Lower leg skin (tissue), 4 donors: ENCODE results near the gene ST8SIA2. TPM values are rescaled to one million over a fixed set of nuclear protein-coding genes. Genes with fewer than 3 reads are reported as not detected.
"Not testable (repeated sequence)": the region's sequence is repeated elsewhere in the genome, so short reads cannot be mapped to it uniquely, and the experiment has no call there.

Experiments used
- DNase-seq, 2 donors: peaks; one replicate each; pipeline ENCODE4 v3.0.0-alpha.2; 2019; ENCODE audit warnings: low spot score in 2 of 2
- H3K4me3 ChIP-seq: fragments of 200-600 bp; sonication (generic); 2 replicates; pipeline ENCODE4 v1.5.1; 2017; ENCODE audit warnings: mild to moderate bottlenecking, low read depth; ENCODE audit not compliant: poor library complexity, severe bottlenecking
- CTCF ChIP-seq, 3 donors: fragments of 450-650 bp; IDR thresholded peaks; one replicate each; pipeline ENCODE4 v1.5.1; 2016; ENCODE audit warnings: antibody characterized with exemption in 3 of 3, mild to moderate bottlenecking in 3 of 3, moderate library complexity in 2 of 3
- POLR2A ChIP-seq, 2 donors: fragments of 450-650 bp; IDR thresholded peaks; one replicate each; pipeline ENCODE4 v1.6.1; 2016 to 2017; ENCODE audit warnings: antibody characterized with exemption in 2 of 2, mild to moderate bottlenecking in 1 of 2, moderate library complexity in 1 of 2
- WGBS, 2 donors: methylation state at CpG; one replicate each; pipeline ENCODE4 v1.1.5; 2018; 5-methylcytosine and 5-hydroxymethylcytosine counted together
- intact Hi-C: fragments of 100-400 bp; cut with DNase I; formaldehyde crosslinking; loops from one replicate; pipeline ENCODE4 v1.15.0; 2023; ENCODE audit warnings: low total_unique reads
- total RNA-seq, 4 donors: library from RNA; depleted of rRNA; stranded (reverse); fragments of >200 nt; gene quantifications; one replicate each; pipeline ENCODE4 v1.1.0, GENCODE V29; 2016

ST8SIA2 gene
- total RNA-seq, 4 donors from 2014 or later: 0.06 TPM; not detected in 3

GRCh38 chr15:92468991-92469390 lies 75.3 kb downstream of the ST8SIA2 start:
- TF ChIP-seq CTCF (IDR thresholded peaks at IDR 0.05) (no peak), POLR2A (IDR thresholded peaks at IDR 0.05) (no peak)
- H3K4me3 ChIP-seq: no peak overlapping the region
- intact Hi-C loops: no loop called here
- no peak for DNase-seq
- WGBS, 2 donors: 76 to 82% methylated on average over 3 of the region's 3 CpGs

GRCh38 chr15:92471288-92471687 lies 77.6 kb downstream of the ST8SIA2 start:
- TF ChIP-seq POLR2A (IDR thresholded peaks at IDR 0.05) (no peak), CTCF (IDR thresholded peaks at IDR 0.05) (no peak)
- DNase-seq: no peak
- intact Hi-C loops: no loop called here
- H3K4me3 ChIP-seq: no peak overlapping the region

- H3K4me3 ChIP-seq: no peak overlapping the region
- TF ChIP-seq CTCF (IDR thresholded peaks at IDR 0.05): no peak
- no peak for TF ChIP-seq POLR2A (IDR thresholded peaks at IDR 0.05)
- peak in 1 of 2 donors; percentile 70 for DNase-seq
- 78 to 79% methylated on average over 12 of the region's 12 CpGs for WGBS, 2 donors
- intact Hi-C loops: no loop called here
Observed at GRCh38 chr15:92473756-92474155, 80.1 kb downstream of the ST8SIA2 start.

GRCh38 chr15:92479730-92480129 lies 86.0 kb downstream of the ST8SIA2 start:
- DNase-seq, H3K4me3 ChIP-seq, intact Hi-C loops: not testable (repeated sequence)
- 83% methylated on average over 2 of the region's 2 CpGs for WGBS, 2 donors

GRCh38 chr15:92480361-92480760 lies 86.7 kb downstream of the ST8SIA2 start:
- WGBS, 2 donors: 67 to 70% methylated on average over 4 of the region's 4 CpGs
- TF ChIP-seq POLR2A (IDR thresholded peaks at IDR 0.05) (no peak), CTCF (IDR thresholded peaks at IDR 0.05) (no peak)
- intact Hi-C loops: no loop called here
- DNase-seq: no peak
- no peak overlapping the region for H3K4me3 ChIP-seq

GRCh38 chr15:92485441-92485840 lies 91.8 kb downstream of the ST8SIA2 start:
- H3K4me3 ChIP-seq: no peak overlapping the region
- TF ChIP-seq POLR2A (IDR thresholded peaks at IDR 0.05) (no peak), CTCF (IDR thresholded peaks at IDR 0.05) (no peak)

More at GRCh38 chr15:92485441-92485840, 91.8 kb downstream of the ST8SIA2 start:
- intact Hi-C loops: no loop called here
- no peak for DNase-seq
- WGBS, 2 donors: 93% methylated on average over 1 of the region's 1 CpG
